A549 treated with ZK216348 at 1 μM for 4 hours (cell line): Measurements from ENCODE around the gene ST3GAL3. TPM values are rescaled to one million over a fixed set of nuclear protein-coding genes. Genes with fewer than 3 reads are reported as not detected.

Source experiments
- total RNA-seq: library from RNA; stranded (reverse); fragments of 200-300 nt; extraction: Qiagen RNA extraction; gene quantifications from 5 replicates; pipeline ENCODE4 v1.2.3, GENCODE V29; 2022; ENCODE audit warnings: low read depth

The ST3GAL3 gene, protein sequence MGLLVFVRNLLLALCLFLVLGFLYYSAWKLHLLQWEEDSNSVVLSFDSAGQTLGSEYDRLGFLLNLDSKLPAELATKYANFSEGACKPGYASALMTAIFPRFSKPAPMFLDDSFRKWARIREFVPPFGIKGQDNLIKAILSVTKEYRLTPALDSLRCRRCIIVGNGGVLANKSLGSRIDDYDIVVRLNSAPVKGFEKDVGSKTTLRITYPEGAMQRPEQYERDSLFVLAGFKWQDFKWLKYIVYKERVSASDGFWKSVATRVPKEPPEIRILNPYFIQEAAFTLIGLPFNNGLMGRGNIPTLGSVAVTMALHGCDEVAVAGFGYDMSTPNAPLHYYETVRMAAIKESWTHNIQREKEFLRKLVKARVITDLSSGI
- total RNA-seq = 1.6 to 2.9 TPM (median 2.5 TPM) in 5 replicates

GRCh38 chr1:43707190-43708001 lies at the start of gene ST3GAL3:
Gene ST3GAL3 (plus strand): TSS chr1:43707536. CDS start chr1:43736263, 28,727 bp downstream.

DNA sequence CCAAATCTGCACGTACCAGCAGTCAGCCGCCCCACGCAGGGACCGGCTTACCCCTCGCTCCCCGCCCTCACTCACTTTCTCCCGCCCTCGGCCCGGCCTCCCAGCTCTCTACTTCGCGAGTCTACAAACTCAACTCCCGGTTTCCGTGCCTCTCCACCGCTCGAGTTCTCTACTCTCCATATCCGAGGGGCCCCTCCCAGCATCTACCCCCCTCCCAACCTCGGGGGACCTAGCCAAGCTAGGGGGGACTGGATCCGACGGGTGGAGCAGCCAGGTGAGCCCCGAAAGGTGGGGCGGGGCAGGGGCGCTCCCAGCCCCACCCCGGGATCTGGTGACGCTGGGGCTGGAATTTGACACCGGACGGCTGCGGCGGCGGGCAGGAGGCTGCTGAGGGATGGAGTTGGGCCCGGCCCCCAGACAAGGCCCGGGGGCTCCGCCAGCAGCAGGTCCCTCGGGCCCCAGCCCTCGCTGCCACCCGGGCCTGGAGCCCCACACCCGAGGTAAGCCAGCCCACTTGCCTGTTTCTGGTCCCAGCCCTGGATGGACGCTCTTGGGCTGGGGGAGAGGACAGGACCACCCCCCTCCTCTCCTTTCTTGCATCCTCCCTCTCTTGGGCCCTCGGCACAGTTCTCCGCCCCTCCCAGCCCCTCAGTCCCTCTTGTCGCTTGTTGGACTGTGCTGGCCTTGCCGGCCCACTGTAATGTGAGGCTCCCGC lies 226.2 kb downstream of the ST3GAL3 start, which contains the start of gene ARTN:
ARTN (plus strand) TSS at position 416 of the 715 bp plus-strand sequence. CDS start 1,856 bp downstream, outside the sequence.

GRCh38 chr1:43946236-43947060 lies 239.1 kb downstream of the ST3GAL3 start, which contains the start of gene IPO13:
Gene IPO13 (plus strand): TSS chr1:43946950. CDS start chr1:43947601, 651 bp downstream.

DNA sequence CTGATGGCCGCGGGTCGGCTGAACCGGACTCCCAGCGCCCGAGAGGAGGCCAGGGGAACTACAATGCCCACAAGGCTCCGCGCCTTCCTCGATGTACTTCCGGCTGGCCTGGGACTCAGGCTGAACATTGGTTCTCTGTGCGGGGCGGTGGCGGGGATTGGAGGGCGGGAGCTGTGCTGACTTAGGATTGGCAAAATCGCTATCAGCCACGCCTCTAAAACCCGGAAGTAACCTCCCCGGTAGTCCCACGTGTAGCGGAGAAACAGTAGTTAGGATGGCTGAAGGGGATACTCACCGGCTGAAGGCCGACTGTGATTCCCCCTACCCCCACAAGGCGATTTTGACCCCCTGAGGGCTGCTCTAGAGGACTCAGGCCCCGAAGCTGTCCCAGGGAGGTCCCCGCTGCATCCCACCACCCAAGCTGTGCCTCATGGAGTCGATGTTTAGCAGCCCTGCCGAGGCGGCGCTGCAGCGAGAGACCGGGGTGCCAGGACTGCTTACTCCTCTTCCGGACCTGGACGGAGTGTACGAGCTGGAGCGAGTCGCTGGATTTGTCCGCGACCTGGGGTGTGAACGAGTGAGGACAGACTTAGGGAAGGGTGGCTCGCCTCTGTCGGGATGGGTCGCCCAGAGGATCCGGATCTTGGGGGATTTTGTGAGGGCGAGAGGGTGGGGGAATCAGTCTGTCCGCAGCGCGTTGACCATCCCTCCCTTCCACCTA lies 262.6 kb downstream of the ST3GAL3 start, which contains the start of gene DPH2:
DPH2 (plus strand) TSS at position 265 of the 721 bp plus-strand sequence; CDS start at position 431, 166 bp downstream.

DNA sequence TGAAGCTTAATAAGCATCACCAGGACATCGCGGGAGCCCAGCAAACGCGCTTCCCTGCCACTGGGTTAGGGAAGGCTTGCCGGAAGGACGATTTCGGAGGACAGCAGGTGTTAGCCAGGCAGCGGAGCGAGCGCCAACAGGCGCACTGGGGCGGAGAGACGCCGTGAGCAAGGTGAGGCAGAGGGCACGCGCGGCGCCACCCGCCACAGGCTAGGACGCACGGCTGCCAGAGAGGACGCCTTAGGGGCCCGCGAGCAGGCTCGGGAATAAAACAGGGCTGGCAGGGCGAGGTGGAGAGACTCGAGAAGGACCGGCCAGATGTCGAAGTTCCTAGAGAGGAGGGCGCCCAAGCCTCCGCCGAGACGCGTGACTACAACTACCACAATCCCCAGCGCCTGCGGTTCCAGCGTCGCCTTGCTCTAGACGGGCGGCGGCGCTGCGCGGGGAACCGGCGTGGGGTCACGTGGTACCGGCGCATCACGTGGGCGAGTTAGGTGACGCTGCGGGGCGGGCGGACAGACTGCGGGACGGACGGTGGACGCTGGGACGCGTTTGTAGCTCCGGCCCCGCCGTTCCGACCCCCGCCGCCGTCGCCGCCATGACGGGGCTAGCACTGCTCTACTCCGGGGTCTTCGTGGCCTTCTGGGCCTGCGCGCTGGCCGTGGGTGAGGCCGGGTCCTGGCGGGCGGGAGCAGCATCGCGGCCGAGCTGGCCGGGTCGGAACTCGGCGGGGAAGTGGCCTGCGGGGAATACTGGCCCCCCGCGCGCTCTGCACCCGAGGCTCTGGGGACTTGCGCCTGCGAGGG lies 267.3 kb downstream of the ST3GAL3 start, which contains the start of gene ATP6V0B:
ATP6V0B (plus strand) TSS at position 518 of the 806 bp plus-strand sequence; CDS start at position 599, 81 bp downstream.

DNA sequence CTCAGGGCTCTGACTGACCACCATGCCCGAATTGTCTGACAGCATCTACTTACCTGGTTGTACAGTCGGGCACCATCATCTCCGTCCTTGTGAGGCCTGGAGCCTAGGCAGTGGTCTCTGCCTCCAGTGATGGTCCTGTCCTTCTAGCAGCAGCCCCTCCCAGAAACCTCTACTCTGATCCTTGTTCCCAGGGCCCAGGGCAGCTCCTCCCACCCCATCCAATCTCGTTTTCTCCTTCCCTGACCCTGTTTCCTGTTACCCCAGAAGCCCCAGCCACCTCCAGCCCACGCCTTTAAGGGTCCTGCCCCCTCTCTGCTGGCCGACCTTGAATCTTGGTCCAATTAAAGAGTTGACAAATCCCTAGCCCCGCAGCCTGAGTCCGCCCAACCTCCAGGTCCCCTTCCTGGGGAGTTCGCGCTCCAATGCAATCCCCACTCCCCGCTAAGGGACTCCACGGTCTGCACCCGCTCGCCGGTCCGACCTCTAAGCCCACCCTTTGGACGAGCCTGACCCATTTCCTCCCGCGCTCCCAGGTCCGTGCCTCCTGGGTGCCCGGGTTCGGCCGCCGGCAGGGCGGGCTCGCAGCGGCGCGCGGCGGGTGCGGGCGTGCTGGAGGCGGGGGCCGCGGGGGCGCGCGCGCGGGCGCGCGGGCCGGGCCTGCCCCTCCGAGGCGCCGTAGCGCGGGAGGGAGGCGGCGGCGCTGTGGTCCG lies 271.4 kb downstream of the ST3GAL3 start, which contains the start of gene B4GALT2:
B4GALT2 (plus strand) TSS at position 660 of the 710 bp plus-strand sequence. CDS start 1,951 bp downstream, outside the sequence.

Other genes with a start within 250 kb of the ST3GAL3 start
- gene PTPRF, start 176.7 kb upstream of the ST3GAL3 start, total RNA-seq = 72.4 to 117 TPM (median 101 TPM) in 5 replicates
- gene KDM4A, start 57.4 kb upstream of the ST3GAL3 start, total RNA-seq = 13.1 to 17.5 TPM (median 14.8 TPM) in 5 replicates
- 0.08 to 0.52 TPM (median 0.30 TPM) in 4 of 5 replicates, not detected in the other for gene ARTN, start 226.3 kb downstream of the ST3GAL3 start, total RNA-seq
- gene IPO13, start 239.4 kb downstream of the ST3GAL3 start, total RNA-seq = 10.5 to 17.5 TPM (median 17.0 TPM) in 5 replicates